Measurements from ENCODE around the gene RPS15. TPM values are rescaled to one million over a fixed set of nuclear protein-coding genes. Genes with fewer than 3 reads are reported as not detected.

The RPS15 gene
- total and polyA plus RNA-seq, 9 of the 15 experiments (the other 6 are each of a cell fraction or from before 2014, with no cell fraction given): 605 to 2,791 (median 957) TPM

DNA sequence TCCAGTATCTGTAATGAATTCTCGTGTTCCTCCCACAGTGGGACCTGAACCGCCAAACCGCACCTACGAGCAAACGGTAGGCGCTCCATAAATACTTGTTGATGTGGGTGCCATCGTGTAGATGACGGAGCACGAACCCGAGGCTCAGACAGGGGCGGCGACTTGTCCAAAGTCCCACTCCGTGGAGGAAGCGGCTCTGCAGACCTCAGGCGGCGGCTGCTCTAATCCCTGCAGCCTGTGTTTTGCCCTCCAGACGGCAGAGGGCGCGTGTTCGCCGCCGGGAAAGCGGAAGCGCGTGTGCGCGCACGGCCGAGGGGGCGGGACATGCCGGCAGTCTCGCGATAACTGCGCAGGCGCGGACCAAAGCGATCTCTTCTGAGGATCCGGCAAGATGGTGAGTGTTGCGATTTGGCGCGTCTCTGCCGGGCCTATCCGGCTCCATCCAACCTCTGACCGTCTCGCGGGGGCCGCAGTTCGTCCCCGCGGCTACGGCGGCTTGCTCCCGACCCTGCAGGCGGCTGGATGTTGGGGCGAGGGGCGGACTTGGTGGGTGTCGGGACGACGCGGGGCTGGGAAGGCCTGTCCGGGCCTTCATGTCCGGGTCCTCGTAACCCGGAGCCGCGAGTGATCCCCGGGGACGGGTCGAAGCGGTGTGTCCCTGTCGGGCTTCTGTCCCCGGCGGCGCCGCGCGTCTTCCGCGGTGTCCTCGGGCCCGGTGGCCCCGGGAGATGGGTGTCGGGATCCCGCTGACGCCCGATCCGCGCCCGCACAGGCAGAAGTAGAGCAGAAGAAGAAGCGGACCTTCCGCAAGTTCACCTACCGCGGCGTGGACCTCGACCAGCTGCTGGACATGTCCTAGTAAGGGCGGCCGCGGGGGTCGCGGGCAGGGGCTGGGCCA is at the start of gene RPS15 (continued):
- TF ChIP-seq EWSR1 (IDR thresholded peaks at IDR 0.05; ENCODE audit: borderline replicate concordance, low read depth, partially characterized antibody) (no peak), MEF2A (IDR thresholded peaks at IDR 0.05; ENCODE audit: control insufficient read depth, low read depth, low read length) (peak; percentile 25; the same call in 1 of the 2 replicates), ZNF431 (CRISPR knock-in tag; IDR thresholded peaks at IDR 0.05) (no peak; the same call in 1 of the 2 replicates), NCOA1 (IDR thresholded peaks at IDR 0.05; ENCODE audit: low read depth) (peak; percentile 35; the same call in 1 of the 2 replicates), GTF2F1 (IDR thresholded peaks at IDR 0.05; ENCODE audit: low read depth, low read length) (peak; percentile 91), C11orf30 (IDR thresholded peaks at IDR 0.05; ENCODE audit: low read depth) (no peak; the same call in 1 of the 2 replicates), ZNF23 (CRISPR knock-in tag; IDR thresholded peaks at IDR 0.05) (no peak), ZNF3 (CRISPR knock-in tag; IDR thresholded peaks at IDR 0.05) (no peak), XRCC5 (IDR thresholded peaks at IDR 0.05; ENCODE audit: low read depth, low read length) (peak; percentile 93; the same call in 1 of the 2 replicates), TRIM24 (IDR thresholded peaks at IDR 0.05) (peak in 1 of 2 experiments; percentile 75; a peak in 2 of 4 replicates), DPF2 (IDR thresholded peaks at IDR 0.05) (no peak; the same call in 1 of the 2 replicates), HOXB6 (CRISPR knock-in tag; IDR thresholded peaks at IDR 0.05; ENCODE audit: borderline replicate concordance) (no peak), ZFP36 (IDR thresholded peaks at IDR 0.05; ENCODE audit: low read depth, low read length, partially characterized antibody) (peak; percentile 52), HIVEP1 (CRISPR knock-in tag; IDR thresholded peaks at IDR 0.05) (no peak), ZBTB17 (CRISPR knock-in tag; IDR thresholded peaks at IDR 0.05) (peak; percentile 79; the same call in 1 of the 2 replicates), ATF7 (IDR thresholded peaks at IDR 0.05) (peak; percentile 87), TGIF2 (CRISPR knock-in tag; IDR thresholded peaks at IDR 0.05) (peak; percentile 52; the same call in 1 of the 2 replicates)
- TF ChIP-seq, protein P1, sequence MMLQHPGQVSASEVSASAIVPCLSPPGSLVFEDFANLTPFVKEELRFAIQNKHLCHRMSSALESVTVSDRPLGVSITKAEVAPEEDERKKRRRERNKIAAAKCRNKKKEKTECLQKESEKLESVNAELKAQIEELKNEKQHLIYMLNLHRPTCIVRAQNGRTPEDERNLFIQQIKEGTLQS (IDR thresholded peaks at IDR 0.05): no peak
- TF ChIP-seq, protein P1 (CRISPR knock-in tag; conservative IDR thresholded peaks at IDR 0.05): no peak; the same call in 1 of the 2 replicates
- TF ChIP-seq, protein P2, sequence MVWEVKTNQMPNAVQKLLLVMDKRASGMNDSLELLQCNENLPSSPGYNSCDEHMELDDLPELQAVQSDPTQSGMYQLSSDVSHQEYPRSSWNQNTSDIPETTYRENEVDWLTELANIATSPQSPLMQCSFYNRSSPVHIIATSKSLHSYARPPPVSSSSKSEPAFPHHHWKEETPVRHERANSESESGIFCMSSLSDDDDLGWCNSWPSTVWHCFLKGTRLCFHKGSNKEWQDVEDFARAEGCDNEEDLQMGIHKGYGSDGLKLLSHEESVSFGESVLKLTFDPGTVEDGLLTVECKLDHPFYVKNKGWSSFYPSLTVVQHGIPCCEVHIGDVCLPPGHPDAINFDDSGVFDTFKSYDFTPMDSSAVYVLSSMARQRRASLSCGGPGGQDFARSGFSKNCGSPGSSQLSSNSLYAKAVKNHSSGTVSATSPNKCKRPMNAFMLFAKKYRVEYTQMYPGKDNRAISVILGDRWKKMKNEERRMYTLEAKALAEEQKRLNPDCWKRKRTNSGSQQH (CRISPR knock-in tag; IDR thresholded peaks at IDR 0.05): no peak
- TF ChIP-seq, protein P3, sequence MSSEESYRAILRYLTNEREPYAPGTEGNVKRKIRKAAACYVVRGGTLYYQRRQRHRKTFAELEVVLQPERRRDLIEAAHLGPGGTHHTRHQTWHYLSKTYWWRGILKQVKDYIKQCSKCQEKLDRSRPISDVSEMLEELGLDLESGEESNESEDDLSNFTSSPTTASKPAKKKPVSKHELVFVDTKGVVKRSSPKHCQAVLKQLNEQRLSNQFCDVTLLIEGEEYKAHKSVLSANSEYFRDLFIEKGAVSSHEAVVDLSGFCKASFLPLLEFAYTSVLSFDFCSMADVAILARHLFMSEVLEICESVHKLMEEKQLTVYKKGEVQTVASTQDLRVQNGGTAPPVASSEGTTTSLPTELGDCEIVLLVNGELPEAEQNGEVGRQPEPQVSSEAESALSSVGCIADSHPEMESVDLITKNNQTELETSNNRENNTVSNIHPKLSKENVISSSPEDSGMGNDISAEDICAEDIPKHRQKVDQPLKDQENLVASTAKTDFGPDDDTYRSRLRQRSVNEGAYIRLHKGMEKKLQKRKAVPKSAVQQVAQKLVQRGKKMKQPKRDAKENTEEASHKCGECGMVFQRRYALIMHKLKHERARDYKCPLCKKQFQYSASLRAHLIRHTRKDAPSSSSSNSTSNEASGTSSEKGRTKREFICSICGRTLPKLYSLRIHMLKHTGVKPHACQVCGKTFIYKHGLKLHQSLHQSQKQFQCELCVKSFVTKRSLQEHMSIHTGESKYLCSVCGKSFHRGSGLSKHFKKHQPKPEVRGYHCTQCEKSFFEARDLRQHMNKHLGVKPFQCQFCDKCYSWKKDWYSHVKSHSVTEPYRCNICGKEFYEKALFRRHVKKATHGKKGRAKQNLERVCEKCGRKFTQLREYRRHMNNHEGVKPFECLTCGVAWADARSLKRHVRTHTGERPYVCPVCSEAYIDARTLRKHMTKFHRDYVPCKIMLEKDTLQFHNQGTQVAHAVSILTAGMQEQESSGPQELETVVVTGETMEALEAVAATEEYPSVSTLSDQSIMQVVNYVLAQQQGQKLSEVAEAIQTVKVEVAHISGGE (CRISPR knock-in tag; IDR thresholded peaks at IDR 0.05): 0 out of 6 replicates have a peak, but pooled peaks of 2 of the 3 experiments have one; percentile 13 to 61
- TF ChIP-seq, protein P4, sequence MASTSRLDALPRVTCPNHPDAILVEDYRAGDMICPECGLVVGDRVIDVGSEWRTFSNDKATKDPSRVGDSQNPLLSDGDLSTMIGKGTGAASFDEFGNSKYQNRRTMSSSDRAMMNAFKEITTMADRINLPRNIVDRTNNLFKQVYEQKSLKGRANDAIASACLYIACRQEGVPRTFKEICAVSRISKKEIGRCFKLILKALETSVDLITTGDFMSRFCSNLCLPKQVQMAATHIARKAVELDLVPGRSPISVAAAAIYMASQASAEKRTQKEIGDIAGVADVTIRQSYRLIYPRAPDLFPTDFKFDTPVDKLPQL (IDR thresholded peaks at IDR 0.05; ENCODE audit: extremely low read depth, insufficient read length): peak; percentile 30

Measured in K562 (cell line).